Fibroblast of lung (primary cell): ENCODE data around the gene SORCS2. TPM values are rescaled to one million over a fixed set of nuclear protein-coding genes. Genes with fewer than 3 reads are reported as not detected.

ENCODE experiments used
- DNase-seq, 2 donors: peaks; one replicate each; pipeline versions ENCODE4 v3.0.0 to v3.0.0-alpha.2; 2010; ENCODE audit warnings: low read depth in 2 of 2
- H2AFZ ChIP-seq: 2 replicates; pipeline ENCODE4 v1.5.1; 2012; ENCODE audit warnings: low read length, control low read depth, inconsistent platforms
- H3K27ac ChIP-seq: 2 replicates; pipeline ENCODE4 v1.5.1; 2011; ENCODE audit warnings: low read length, control low read depth; ENCODE audit not compliant: insufficient read depth
- H3K27me3 ChIP-seq: 2 replicates; pipeline ENCODE4 v1.5.1; 2011; ENCODE audit warnings: mild to moderate bottlenecking, low read length; ENCODE audit not compliant: control insufficient read depth, insufficient read depth
- H3K36me3 ChIP-seq: 2 replicates; pipeline ENCODE4 v1.5.1; 2011; ENCODE audit warnings: low read length; ENCODE audit not compliant: control insufficient read depth, insufficient read depth
- H3K4me1 ChIP-seq: 2 replicates; pipeline ENCODE4 v1.5.1; 2011; ENCODE audit warnings: low read length; ENCODE audit not compliant: control insufficient read depth, insufficient read depth; ENCODE audit errors: extremely low read depth
- H3K4me2 ChIP-seq: 2 replicates; pipeline ENCODE4 v1.5.1; 2011; ENCODE audit warnings: low read length, control low read depth; ENCODE audit not compliant: insufficient read depth; ENCODE audit errors: extremely low read depth
- H3K4me3 ChIP-seq, 4 experiments: fragments of 200-600 bp in 1 of 4; sonication (generic) in 1 of 4; replicated peaks in 1 of 4; 2 replicates each; pipeline ENCODE4 v1.5.1; 2011 to 2016; ENCODE audit warnings: low read length in 4 of 4, low read depth in 3 of 4, mild to moderate bottlenecking in 3 of 4, control low read depth in 2 of 4, inconsistent platforms in 1 of 4, mixed read lengths in 1 of 4; ENCODE audit not compliant: insufficient read depth in 1 of 4; ENCODE audit errors: control extremely low read depth in 1 of 4
- H3K79me2 ChIP-seq: 2 replicates; pipeline ENCODE4 v1.5.1; 2012; ENCODE audit warnings: mild to moderate bottlenecking, low read length, inconsistent platforms; ENCODE audit not compliant: control insufficient read depth, insufficient read depth
- H3K9ac ChIP-seq: 2 replicates; pipeline ENCODE4 v1.5.1; 2011; ENCODE audit warnings: mild to moderate bottlenecking, low read length, control low read depth; ENCODE audit not compliant: insufficient read depth
- H3K9me3 ChIP-seq: 2 replicates; pipeline ENCODE4 v1.5.1; 2012; ENCODE audit warnings: low read depth, low read length; ENCODE audit not compliant: control insufficient read depth, insufficient read depth
- H4K20me1 ChIP-seq: 2 replicates; pipeline ENCODE4 v1.5.1; 2011; ENCODE audit warnings: low read length; ENCODE audit not compliant: control insufficient read depth, insufficient read depth; ENCODE audit errors: extremely low read depth
- EZH2 ChIP-seq: IDR thresholded peaks from 2 replicates; pipeline ENCODE4 v1.5.1; 2012; ENCODE audit warnings: low read length, control low read depth, mild to moderate bottlenecking; ENCODE audit errors: missing control alignments
- polyA plus RNA-seq, 2 donors: library from polyadenylated mRNA; depleted of rRNA in 1 of 2; stranded (reverse) in 1 of 2; unstranded in 1 of 2; fragments of >200 nt; gene quantifications; 2 replicates each; pipeline ENCODE4 v1.2.1, GENCODE V29; 2011 to 2012; ENCODE audit warnings: missing spikeins in 1 of 2
- total RNA-seq: library from RNA; depleted of rRNA; stranded (reverse); fragments of >200 nt; gene quantifications from 2 replicates; pipeline ENCODE4 v1.2.1, GENCODE V29; 2014
- TF ChIP-seq, protein P1 (sequence below), 2 donors: IDR thresholded peaks in 1 of 2; conservative IDR thresholded peaks in 1 of 2; 1 replicate in 1 of 2; 2 replicates in 1 of 2; pipeline ENCODE4 v1.5.1; 2011 to 2012; ENCODE audit warnings: low read length in 2 of 2, control low read depth in 1 of 2, inconsistent platforms in 1 of 2, low read depth in 1 of 2, mild to moderate bottlenecking in 1 of 2

Gene SORCS2
- total and polyA plus RNA-seq, 2 donors (not counting 1 experiment from before 2014, with no cell fraction given), result 0.17 to 0.41 TPM

GRCh38 chr4:7668271-7668670 lies 475.9 kb downstream of the SORCS2 start:
- H2AFZ ChIP-seq, result no peak overlapping the region
- DNase-seq, result no peak
- no peaks in the 10 kb centered on the region for H3K9me3 ChIP-seq
- no peaks in the 10 kb centered on the region for H3K27me3 ChIP-seq
- no peaks in the 10 kb centered on the region for H3K79me2 ChIP-seq
- no peaks in the 10 kb centered on the region for H3K36me3 ChIP-seq
- no peak overlapping the region for H3K27ac ChIP-seq
- no peaks in the 10 kb centered on the region for H3K4me1 ChIP-seq
- no peak overlapping the region for H3K9ac ChIP-seq
- H3K4me3 ChIP-seq, result no peak overlapping the region
- TF ChIP-seq, protein P1, sequence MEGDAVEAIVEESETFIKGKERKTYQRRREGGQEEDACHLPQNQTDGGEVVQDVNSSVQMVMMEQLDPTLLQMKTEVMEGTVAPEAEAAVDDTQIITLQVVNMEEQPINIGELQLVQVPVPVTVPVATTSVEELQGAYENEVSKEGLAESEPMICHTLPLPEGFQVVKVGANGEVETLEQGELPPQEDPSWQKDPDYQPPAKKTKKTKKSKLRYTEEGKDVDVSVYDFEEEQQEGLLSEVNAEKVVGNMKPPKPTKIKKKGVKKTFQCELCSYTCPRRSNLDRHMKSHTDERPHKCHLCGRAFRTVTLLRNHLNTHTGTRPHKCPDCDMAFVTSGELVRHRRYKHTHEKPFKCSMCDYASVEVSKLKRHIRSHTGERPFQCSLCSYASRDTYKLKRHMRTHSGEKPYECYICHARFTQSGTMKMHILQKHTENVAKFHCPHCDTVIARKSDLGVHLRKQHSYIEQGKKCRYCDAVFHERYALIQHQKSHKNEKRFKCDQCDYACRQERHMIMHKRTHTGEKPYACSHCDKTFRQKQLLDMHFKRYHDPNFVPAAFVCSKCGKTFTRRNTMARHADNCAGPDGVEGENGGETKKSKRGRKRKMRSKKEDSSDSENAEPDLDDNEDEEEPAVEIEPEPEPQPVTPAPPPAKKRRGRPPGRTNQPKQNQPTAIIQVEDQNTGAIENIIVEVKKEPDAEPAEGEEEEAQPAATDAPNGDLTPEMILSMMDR (conservative IDR thresholded peaks at IDR 0.05 in 1 of 2, IDR thresholded peaks at IDR 0.05 in 1 of 2; ENCODE audit: low read depth in 1 of 2, low read length in 2 of 2), result no peak
- no peak for TF ChIP-seq EZH2
- no peak overlapping the region for H3K4me2 ChIP-seq
- no peaks in the 10 kb centered on the region for H4K20me1 ChIP-seq

- DNase-seq, result no peak
- TF ChIP-seq, protein P1 (conservative IDR thresholded peaks at IDR 0.05 in 1 of 2, IDR thresholded peaks at IDR 0.05 in 1 of 2; ENCODE audit: low read depth in 1 of 2, low read length in 2 of 2), result no peak
- no peak for TF ChIP-seq EZH2
These were observed 476.5 kb downstream of the SORCS2 start for GRCh38 chr4:7668826-7669225.

DNA sequence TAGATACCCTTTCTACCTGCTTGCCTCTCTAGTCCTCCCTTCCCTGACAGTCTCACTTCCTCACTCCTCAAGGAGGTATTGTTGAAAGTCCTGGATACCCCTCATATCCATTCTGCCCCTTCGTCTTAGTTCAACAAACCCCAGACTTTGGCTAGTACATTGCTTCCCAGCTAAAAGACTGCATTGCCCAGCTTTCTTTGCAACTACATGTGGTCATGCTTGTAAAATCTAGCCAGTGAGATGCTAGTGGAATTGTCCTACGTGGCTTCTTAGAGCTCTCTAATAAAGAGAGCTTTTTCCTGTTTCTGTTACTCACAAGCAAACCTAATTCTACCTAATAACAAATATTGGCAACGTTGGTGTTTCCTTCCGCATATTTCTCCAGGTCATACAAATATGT lies 480.3 kb downstream of the SORCS2 start:
- DNase-seq, result no peak

More at GRCh38 chr4:7668826-7669225, 476.5 kb downstream of the SORCS2 start:
- H4K20me1 ChIP-seq, result no peaks in the 10 kb centered on the region
- no peak overlapping the region for H3K4me2 ChIP-seq
- no peak overlapping the region for H3K4me3 ChIP-seq
- H3K9ac ChIP-seq, result no peak overlapping the region
- H3K36me3 ChIP-seq, result no peaks in the 10 kb centered on the region
- H3K27ac ChIP-seq, result no peak overlapping the region
- H2AFZ ChIP-seq, result no peak overlapping the region
- H3K27me3 ChIP-seq, result no peaks in the 10 kb centered on the region
- no peaks in the 10 kb centered on the region for H3K79me2 ChIP-seq
- H3K4me1 ChIP-seq, result no peaks in the 10 kb centered on the region
- H3K9me3 ChIP-seq, result no peaks in the 10 kb centered on the region

More for the DNA sequence above, 480.3 kb downstream of the SORCS2 start:
- Histone ChIP-seq H3K4me1 (no peaks in the 10 kb centered on the region), H3K79me2 (no peaks in the 10 kb centered on the region), H3K36me3 (no peaks in the 10 kb centered on the region), H3K9me3 (no peaks in the 10 kb centered on the region), H3K27ac (no peak overlapping the region), H3K27me3 (no peaks in the 10 kb centered on the region), H3K4me2 (no peak overlapping the region), H2AFZ (no peak overlapping the region), H4K20me1 (no peaks in the 10 kb centered on the region), H3K4me3 (no peak overlapping the region), H3K9ac (no peak overlapping the region)
- no peak for TF ChIP-seq EZH2
- TF ChIP-seq, protein P1 (conservative IDR thresholded peaks at IDR 0.05 in 1 of 2, IDR thresholded peaks at IDR 0.05 in 1 of 2; ENCODE audit: low read depth in 1 of 2, low read length in 2 of 2), result no peak
